A673 (cell line): ENCODE data around the gene RABL2A.
"Not testable (repeated sequence)": the region's sequence is repeated elsewhere in the genome, so short reads cannot be mapped to it uniquely, and the experiment has no call there.

Experiments
- CTCF ChIP-seq: fragments of 300-800, 200-600 bp; sonication (generic); conservative IDR thresholded peaks from 2 replicates; pipeline ENCODE4 v1.5.1; 2017; ENCODE audit warnings: low read depth, mild to moderate bottlenecking, antibody characterized with exemption, low read length, moderate library complexity, mixed read lengths
- EZH2 ChIP-seq: fragments of 200-600 bp; sonication (generic); IDR thresholded peaks from 2 replicates; pipeline ENCODE4 v1.6.1; 2017; ENCODE audit warnings: borderline replicate concordance, low read depth, mild to moderate bottlenecking, mixed read lengths, antibody characterized with exemption, low read length; ENCODE audit not compliant: poor library complexity, severe bottlenecking

- TF ChIP-seq CTCF, EZH2: not testable (repeated sequence)
Observed at GRCh38 chr2:113582473-113582872, 44.6 kb upstream of the RABL2A start.
